Stimulated activated CD8-positive, alpha-beta memory T cell treated with anti-CD3 and anti-CD28 coated beads, Interleukin-7, amount 100 ng/mL, for 24 hours (primary cell): ENCODE results near the gene SRSF11.

Source experiments
- DNase-seq: peaks from one replicate; pipeline ENCODE4 v3.0.0-alpha.2; 2020; ENCODE audit warnings: low read depth

The SRSF11 gene

GRCh38 chr1:70220517-70221237, 503 bp upstream of the SRSF11 start:
- no peak for DNase-seq

GRCh38 chr1:70222716-70223235, 1.6 kb downstream of the SRSF11 start:
- DNase-seq, result no peak

GRCh38 chr1:70224954-70225353, 3.8 kb downstream of the SRSF11 start:
- DNase-seq, result no peak

- no peak for DNase-seq
Observed at GRCh38 chr1:70227439-70227838, 6.3 kb downstream of the SRSF11 start.

GRCh38 chr1:70228670-70229069, 7.5 kb downstream of the SRSF11 start:
- no peak for DNase-seq

GRCh38 chr1:70231475-70231874, 10.3 kb downstream of the SRSF11 start:
- no peak for DNase-seq

- no peak for DNase-seq
Observed at GRCh38 chr1:70234733-70235132, 13.6 kb downstream of the SRSF11 start.

- no peak for DNase-seq
Observed at GRCh38 chr1:70239940-70240339, 18.8 kb downstream of the SRSF11 start.

GRCh38 chr1:70247122-70247521, 25.9 kb downstream of the SRSF11 start:
- no peak for DNase-seq

GRCh38 chr1:70247768-70248167, 26.6 kb downstream of the SRSF11 start:
- no peak for DNase-seq

- no peak for DNase-seq
Observed at GRCh38 chr1:70248729-70249128, 27.5 kb downstream of the SRSF11 start.

GRCh38 chr1:70256664-70257063, 35.5 kb downstream of the SRSF11 start:
- no peak for DNase-seq

GRCh38 chr1:70264839-70265238, 43.7 kb downstream of the SRSF11 start:
- DNase-seq, result no peak

- DNase-seq, result no peak
Observed at GRCh38 chr1:70265946-70266345, 44.8 kb downstream of the SRSF11 start.

GRCh38 chr1:70277875-70278274, 56.7 kb downstream of the SRSF11 start:
- no peak for DNase-seq

- DNase-seq, result no peak
Observed at GRCh38 chr1:70278710-70279109, 57.5 kb downstream of the SRSF11 start.

GRCh38 chr1:70284366-70284765, 63.2 kb downstream of the SRSF11 start:
- DNase-seq, result no peak

- no peak for DNase-seq
Observed at GRCh38 chr1:70286453-70286852, 65.3 kb downstream of the SRSF11 start.

- no peak for DNase-seq
Observed at GRCh38 chr1:70288166-70288565, 67.0 kb downstream of the SRSF11 start.

GRCh38 chr1:70290218-70290617, 69.0 kb downstream of the SRSF11 start:
- DNase-seq, result no peak

- no peak for DNase-seq
Observed at GRCh38 chr1:70293186-70293843, 72.1 kb downstream of the SRSF11 start.

- no peak for DNase-seq
Observed at GRCh38 chr1:70295749-70296148, 74.6 kb downstream of the SRSF11 start.

GRCh38 chr1:70299472-70299871, 78.3 kb downstream of the SRSF11 start:
- no peak for DNase-seq
